Left renal pelvis (tissue), 4 donors: Measurements from ENCODE around the gene LGALS14. TPM values are rescaled to one million over a fixed set of nuclear protein-coding genes. Genes with fewer than 3 reads are reported as not detected.

Source experiments
- DNase-seq, 4 donors: peaks; one replicate each; pipeline ENCODE4 v3.0.0-alpha.2; 2013; ENCODE audit warnings: low read depth in 4 of 4, low spot score in 3 of 4
- polyA plus RNA-seq, 4 donors: library from polyadenylated mRNA; unstranded; fragments of 120-200 nt; gene quantifications; one replicate each; pipeline ENCODE4 v1.2.1, GENCODE V29; 2013; ENCODE audit not compliant: insufficient read length in 4 of 4

Gene LGALS14
- polyA plus RNA-seq, 4 donors, result not detected

DNA sequence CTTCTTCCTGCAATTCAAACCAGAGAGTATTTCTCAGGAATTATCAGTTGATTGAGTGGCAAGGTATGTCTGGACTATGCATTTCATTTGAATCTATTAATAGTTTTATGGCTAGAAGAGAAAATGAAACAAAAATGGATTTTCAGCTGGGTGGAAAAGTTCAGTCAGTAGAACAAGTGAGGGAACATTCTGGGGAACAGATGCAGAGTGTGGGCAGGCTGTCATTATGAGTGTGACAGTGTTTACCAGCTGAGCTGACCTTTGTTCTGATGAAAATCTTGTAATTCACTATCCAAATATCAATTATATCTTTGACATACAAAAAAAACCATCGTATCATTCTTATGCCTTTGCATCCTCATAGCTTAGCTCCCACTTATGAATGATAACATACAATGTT is 36.1 kb downstream of the LGALS14 start:
- DNase-seq, result no peak

- DNase-seq, result no peak
These were observed 41.4 kb downstream of the LGALS14 start for GRCh38 chr19:39745643-39746042.

DNA sequence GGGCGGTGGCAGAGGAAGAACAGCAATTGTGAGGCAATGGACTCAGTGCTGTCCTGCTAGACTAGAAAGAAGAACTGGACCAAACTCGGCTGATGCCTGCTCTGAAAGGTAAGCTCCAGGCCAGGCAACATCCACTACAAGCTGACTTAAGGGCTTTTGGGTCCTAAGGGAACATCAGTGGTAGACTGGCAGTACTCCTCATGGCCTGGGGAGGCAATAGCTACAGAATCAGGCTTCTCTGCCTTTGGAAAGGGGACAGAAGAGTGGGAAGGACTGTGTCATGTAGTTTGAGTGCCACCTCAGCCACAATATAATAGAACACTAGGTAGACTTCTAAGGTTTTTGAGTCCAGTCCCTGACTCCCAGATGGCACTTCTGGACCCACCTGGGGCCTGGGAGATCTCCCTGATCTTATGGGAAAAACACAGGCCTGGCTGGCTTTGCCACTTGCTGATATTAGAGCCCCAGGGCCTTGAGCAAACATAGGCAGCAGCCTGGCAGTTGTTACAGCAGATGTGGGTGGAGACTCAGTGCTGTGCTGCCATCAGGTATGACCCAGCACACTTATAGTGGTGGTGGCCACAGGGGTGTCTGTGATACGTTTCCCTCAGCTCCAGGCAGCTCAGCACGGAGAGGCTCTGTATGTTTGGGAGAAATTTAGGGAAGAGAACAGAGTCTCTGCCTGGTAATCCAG is 42.7 kb downstream of the LGALS14 start:
- DNase-seq, result no peak

DNA sequence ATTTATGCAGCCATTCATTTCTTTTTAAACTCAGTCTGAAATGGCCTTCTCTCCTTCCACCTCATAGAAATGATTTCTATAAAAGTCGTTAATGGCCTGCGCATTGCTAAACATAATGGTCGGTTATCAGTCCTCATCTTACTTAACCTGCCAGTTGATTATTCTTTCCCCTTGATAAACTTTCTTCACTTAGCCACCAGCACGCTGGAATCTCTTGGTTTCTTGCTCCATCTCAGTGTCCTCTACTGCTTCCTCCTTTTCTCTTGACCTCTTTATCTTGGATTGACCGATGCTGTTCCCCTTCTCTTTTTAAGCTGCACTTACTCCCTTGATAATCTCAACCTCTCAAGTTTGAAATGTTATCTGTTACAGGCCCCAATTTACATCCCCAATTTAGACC is 45.7 kb downstream of the LGALS14 start:
- DNase-seq, result no peak

GRCh38 chr19:39752390-39752789 is 48.1 kb downstream of the LGALS14 start:
- DNase-seq, result no peak

DNA sequence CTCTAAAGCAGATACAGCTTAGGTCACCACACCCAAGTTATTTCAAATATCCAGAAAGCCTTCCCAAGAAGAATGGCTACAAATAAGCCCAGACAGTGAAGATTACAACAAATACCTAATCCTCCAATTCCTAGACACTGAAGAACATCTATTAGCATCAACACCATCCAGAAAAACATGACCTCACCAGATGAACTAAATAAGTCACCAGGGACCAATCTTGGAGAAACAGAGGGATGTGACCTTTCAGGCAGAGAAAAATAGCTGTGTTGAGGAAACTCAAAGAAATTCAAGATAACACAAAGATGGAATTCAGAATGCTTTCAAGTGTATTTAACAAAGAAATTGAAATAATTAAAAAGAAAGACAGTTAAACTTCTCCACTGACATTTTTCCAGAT is 48.5 kb downstream of the LGALS14 start:
- DNase-seq, result no peak

DNA sequence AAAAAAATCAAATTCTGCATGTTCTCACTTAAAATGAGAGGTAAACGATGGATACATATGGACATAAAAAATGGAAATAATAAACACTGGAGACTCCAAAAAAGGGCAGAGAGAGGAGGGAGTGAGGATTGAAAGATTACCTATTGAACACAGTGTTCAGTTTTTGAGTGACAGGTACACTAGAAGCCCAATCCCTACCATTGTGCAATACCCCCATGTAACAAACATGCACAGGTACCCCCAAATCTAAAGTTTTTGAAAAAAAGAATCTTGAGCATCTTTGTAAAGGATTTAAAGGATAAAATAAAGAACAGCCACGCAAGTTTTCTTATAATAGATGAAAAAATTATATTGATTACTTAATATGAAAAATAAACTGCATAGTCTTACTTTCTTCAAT is 50.3 kb downstream of the LGALS14 start:
- DNase-seq, result no peak

GRCh38 chr19:39754971-39755370 is 50.7 kb downstream of the LGALS14 start:
- DNase-seq, result no peak

Other genes starting within 250 kb of the LGALS14 start
- 10 to 100 TPM; 48.5 to 94.1 (median 74.2) TPM for gene TIMM50, start 223.6 kb upstream of the LGALS14 start, polyA plus RNA-seq
- gene DLL3, start 205.5 kb upstream of the LGALS14 start, polyA plus RNA-seq, result under 1 TPM; 0.33 to 0.78 (median 0.64) TPM
- gene SELENOV, start 189.3 kb upstream of the LGALS14 start, polyA plus RNA-seq, result 1 to 10 TPM; 3.2 to 8.2 (median 5.5) TPM
- 1 to 10 TPM; 4.2 to 5.3 (median 4.5) TPM for gene EID2B, start 171.6 kb upstream of the LGALS14 start, polyA plus RNA-seq
- 10 to 100 TPM; 16.2 to 24.3 (median 20.1) TPM for gene EID2, start 164.3 kb upstream of the LGALS14 start, polyA plus RNA-seq
- not detected for gene LGALS13, start 102.0 kb upstream of the LGALS14 start, polyA plus RNA-seq
- gene LGALS16, start 48.6 kb upstream of the LGALS14 start, polyA plus RNA-seq, result not detected
- gene CLC, start 33.5 kb downstream of the LGALS14 start, polyA plus RNA-seq, result 1 to 10 TPM; 1.1 to 5.5 (median 1.5) TPM
- gene LEUTX, start 74.4 kb downstream of the LGALS14 start, polyA plus RNA-seq, result not detected
- gene DYRK1B, start 129.7 kb downstream of the LGALS14 start, polyA plus RNA-seq, result 10 to 100 TPM; 20.5 to 38.7 (median 32.5) TPM
- 100 to 1,000 TPM; 285 to 358 (median 326) TPM for gene FBL, start 141.9 kb downstream of the LGALS14 start, polyA plus RNA-seq
- gene FCGBP, start 230.2 kb downstream of the LGALS14 start, polyA plus RNA-seq, result 1 to 10 TPM; 1.7 to 9.5 (median 6.1) TPM